ENCODE data around the gene PRSS27. TPM values are rescaled to one million over a fixed set of nuclear protein-coding genes. Genes with fewer than 3 reads are reported as not detected.

Gene PRSS27
- total and polyA plus RNA-seq, 2 of the 4 experiments (the other 2 are of a cell fraction) = under 0.01 to 0.58 TPM

GRCh38 chr16:2687531-2688308, 32.3 kb downstream of the PRSS27 start:
- dilution Hi-C loops (cut with HindIII; ENCODE audit: low sequenced_read_pairs, unreplicated experiment) = no loop called here
- Histone ChIP-seq H2BK5ac (ENCODE audit: low read depth, low read length, poor library complexity, severe bottlenecking) (no peak overlapping the region), H3K9me1 (ENCODE audit: insufficient read depth, low read length) (peaks cover 10% of the 10 kb centered on the region; the same call in 1 of the 2 replicates), H4K5ac (ENCODE audit: low read depth, low read length) (no peak overlapping the region), H3K4me2 (ENCODE audit: low read depth, low read length) (no peak overlapping the region), H2AK5ac (ENCODE audit: low read depth, low read length) (no peak overlapping the region), H4K8ac (ENCODE audit: low read depth in 2 of 2, low read length in 2 of 2) (no peak overlapping the region), H3K4me3 (ENCODE audit: insufficient read depth, low read depth, low read length) (no peak overlapping the region), H3K56ac (ENCODE audit: extremely low read depth, insufficient read depth, low read length) (no peak overlapping the region), H3K18ac (ENCODE audit: low read depth, low read length) (no peak overlapping the region), H3K14ac (replicated peaks; ENCODE audit: low read depth, low read length) (no peak overlapping the region), H2AK9ac (replicated peaks; ENCODE audit: low read depth, low read length, poor library complexity) (no peak overlapping the region), H2BK20ac (ENCODE audit: low read depth, low read length) (no peak overlapping the region), H2BK15ac (ENCODE audit: low read depth, low read length) (no peak overlapping the region), H3K9ac (ENCODE audit: low read depth, low read length) (no peak overlapping the region), H4K91ac (ENCODE audit: insufficient read depth, low read depth, low read length) (no peak overlapping the region), H3K79me1 (ENCODE audit: low read depth in 1 of 2, low read length in 2 of 2) (peaks cover 10 to 52% of the 10 kb centered on the region in 2 experiments), H3K4ac (ENCODE audit: low read depth, low read length) (no peak overlapping the region), H3K23ac (ENCODE audit: low read depth, low read length) (no peak overlapping the region), H2BK120ac (ENCODE audit: low read depth, low read length) (no peak overlapping the region), H2AFZ (replicated peaks; ENCODE audit: low read length, poor library complexity) (no peak overlapping the region), H3K9me3 (ENCODE audit: control insufficient read depth, insufficient read depth, low read length) (no peaks in the 10 kb centered on the region), H3K27me3 (ENCODE audit: control insufficient read depth, insufficient read depth, low read length) (no peaks in the 10 kb centered on the region), H3K27ac (ENCODE audit: insufficient read depth, low read length) (no peak overlapping the region), H3K4me1 (ENCODE audit: control insufficient read depth, insufficient read depth, low read length) (peaks cover 3% of the 10 kb centered on the region; the same call in 1 of the 2 replicates), H3K36me3 (ENCODE audit: control insufficient read depth, insufficient read depth, low read length) (peaks cover 7% of the 10 kb centered on the region; the same call in 1 of the 2 replicates), H4K20me1 (ENCODE audit: insufficient read depth, low read length) (peaks cover 45% of the 10 kb centered on the region)
- intact Hi-C loops (cut with micrococcal nuclease) = no loop called here
- no TSS peak for BruUV-seq (replicated peaks)
- ChIA-PET POLR2A (ENCODE audit: unreplicated experiment) (no interaction called here), CTCF (no interaction called here)
- no peak for DNase-seq
- no peak for TF ChIP-seq MXI1 (IDR thresholded peaks at IDR 0.05; ENCODE audit: borderline replicate concordance, low read depth, low read length)
- TF ChIP-seq MAFK (IDR thresholded peaks at IDR 0.05; ENCODE audit: low read depth, low read length) = no peak
- TF ChIP-seq MAZ (IDR thresholded peaks at IDR 0.05; ENCODE audit: borderline replicate concordance, low read depth, low read length) = no peak
- TF ChIP-seq FOS (IDR thresholded peaks at IDR 0.05; ENCODE audit: low read depth, low read length) = no peak
- no peak for TF ChIP-seq NFE2L2 (IDR thresholded peaks at IDR 0.05; ENCODE audit: low read depth, low read length)
- TF ChIP-seq RFX5 (IDR thresholded peaks at IDR 0.05; ENCODE audit: low read depth, low read length) = no peak
- TF ChIP-seq BHLHE40 (IDR thresholded peaks at IDR 0.05; ENCODE audit: low read depth, low read length) = no peak
- TF ChIP-seq, protein P1, sequence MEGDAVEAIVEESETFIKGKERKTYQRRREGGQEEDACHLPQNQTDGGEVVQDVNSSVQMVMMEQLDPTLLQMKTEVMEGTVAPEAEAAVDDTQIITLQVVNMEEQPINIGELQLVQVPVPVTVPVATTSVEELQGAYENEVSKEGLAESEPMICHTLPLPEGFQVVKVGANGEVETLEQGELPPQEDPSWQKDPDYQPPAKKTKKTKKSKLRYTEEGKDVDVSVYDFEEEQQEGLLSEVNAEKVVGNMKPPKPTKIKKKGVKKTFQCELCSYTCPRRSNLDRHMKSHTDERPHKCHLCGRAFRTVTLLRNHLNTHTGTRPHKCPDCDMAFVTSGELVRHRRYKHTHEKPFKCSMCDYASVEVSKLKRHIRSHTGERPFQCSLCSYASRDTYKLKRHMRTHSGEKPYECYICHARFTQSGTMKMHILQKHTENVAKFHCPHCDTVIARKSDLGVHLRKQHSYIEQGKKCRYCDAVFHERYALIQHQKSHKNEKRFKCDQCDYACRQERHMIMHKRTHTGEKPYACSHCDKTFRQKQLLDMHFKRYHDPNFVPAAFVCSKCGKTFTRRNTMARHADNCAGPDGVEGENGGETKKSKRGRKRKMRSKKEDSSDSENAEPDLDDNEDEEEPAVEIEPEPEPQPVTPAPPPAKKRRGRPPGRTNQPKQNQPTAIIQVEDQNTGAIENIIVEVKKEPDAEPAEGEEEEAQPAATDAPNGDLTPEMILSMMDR (conservative IDR thresholded peaks at IDR 0.05; ENCODE audit: low read depth, low read length) = no peak
- TF ChIP-seq ELK1 (IDR thresholded peaks at IDR 0.05; ENCODE audit: borderline replicate concordance, low read depth, low read length) = no peak
- TF ChIP-seq SMC3 (IDR thresholded peaks at IDR 0.05; ENCODE audit: low read depth, low read length) = no peak
- in situ Hi-C loops (cut with MboI; ENCODE audit: low sequenced_read_pairs) = no loop called here
- ATAC-seq (ENCODE audit: low read depth) = no peak
- WGBS, 2 experiments (ENCODE audit: extremely low coverage in 2 of 2, insufficient read length in 1 of 2) = 97% methylated on average over 10 of the region's 19 CpGs; no CpG with 5 or more reads in 1 of the 2 experiments
